Measurements from ENCODE around the gene SLC32A1. TPM values are rescaled to one million over a fixed set of nuclear protein-coding genes. Genes with fewer than 3 reads are reported as not detected.

The SLC32A1 gene
- total RNA-seq, 1 donor from 2014 or later: not detected

- TF ChIP-seq CTCF (conservative IDR thresholded peaks at IDR 0.05; ENCODE audit: low read depth, low read length): no peak
- H3K4me3 ChIP-seq (ENCODE audit: low read depth, low read length): no peak overlapping the region
- DNase-seq (ENCODE audit: low read depth): no peak
These were observed 4.8 kb downstream of the SLC32A1 start for GRCh38 chr20:38728911-38729642.

GRCh38 chr20:38729767-38730166 lies 5.5 kb downstream of the SLC32A1 start:
- no peak for TF ChIP-seq CTCF (conservative IDR thresholded peaks at IDR 0.05; ENCODE audit: low read depth, low read length)
- H3K4me3 ChIP-seq (ENCODE audit: low read depth, low read length): no peak overlapping the region

GRCh38 chr20:38730167-38730988 lies 6.1 kb downstream of the SLC32A1 start:
- H3K4me3 ChIP-seq (ENCODE audit: low read depth, low read length): no peak overlapping the region
- DNase-seq (ENCODE audit: low read depth): no peak
- no peak for TF ChIP-seq CTCF (conservative IDR thresholded peaks at IDR 0.05; ENCODE audit: low read depth, low read length)

More at GRCh38 chr20:38729767-38730166, 5.5 kb downstream of the SLC32A1 start:
- DNase-seq (ENCODE audit: low read depth): no peak

- peak overlapping the region; percentile 36 for H3K4me3 ChIP-seq (ENCODE audit: low read depth, low read length)
- DNase-seq (ENCODE audit: low read depth): no peak
- TF ChIP-seq CTCF (conservative IDR thresholded peaks at IDR 0.05; ENCODE audit: low read depth, low read length): peak; percentile 97
These were observed 6.9 kb downstream of the SLC32A1 start for GRCh38 chr20:38730989-38731737.

- H3K4me3 ChIP-seq (ENCODE audit: low read depth, low read length): no peak overlapping the region
- TF ChIP-seq CTCF (conservative IDR thresholded peaks at IDR 0.05; ENCODE audit: low read depth, low read length): no peak
- no peak for DNase-seq (ENCODE audit: low read depth)
These were observed 7.4 kb downstream of the SLC32A1 start for GRCh38 chr20:38731738-38732113.

- TF ChIP-seq CTCF (conservative IDR thresholded peaks at IDR 0.05; ENCODE audit: low read depth, low read length): no peak
- no peak for DNase-seq (ENCODE audit: low read depth)
- no peak overlapping the region for H3K4me3 ChIP-seq (ENCODE audit: low read depth, low read length)
These were observed 8.7 kb downstream of the SLC32A1 start for GRCh38 chr20:38732981-38733380.
